A549 (cell line): ENCODE results near the gene EIF4A2.

ENCODE experiments used
- CHD4 ChIP-seq: fragments of 200-600 bp; sonication (generic); IDR thresholded peaks from 2 replicates; pipeline ENCODE4 v1.6.1; 2016; ENCODE audit warnings: antibody characterized with exemption, mild to moderate bottlenecking, borderline replicate concordance
- CTCF ChIP-seq: fragments of >200 bp; sonication (Bioruptor Twin); formaldehyde crosslinking; IDR thresholded peaks from 3 replicates; pipeline ENCODE4 v1.5.1; 2016
- ESRRA ChIP-seq: fragments of 150-350 bp; IDR thresholded peaks from 2 replicates; pipeline ENCODE4 v1.6.1; 2014; ENCODE audit warnings: mild to moderate bottlenecking, low read length, borderline replicate concordance
- FOSL2 ChIP-seq, 2 experiments: fragments of 450-650 bp in 1 of 2; fragments of >200 bp in 1 of 2; sonication (Bioruptor Twin) in 1 of 2; formaldehyde crosslinking; IDR thresholded peaks; 2 replicates each; pipeline versions ENCODE4 v1.5.0 to v1.6.1; 2016 to 2020; ENCODE audit warnings: mild to moderate bottlenecking in 1 of 2, moderate library complexity in 1 of 2
- NPAS2 ChIP-seq: fragments of 250-450 bp; sonication (Bioruptor Pico); IDR thresholded peaks from 2 replicates; pipeline ENCODE4 v1.8.0; 2022; ENCODE audit warnings: mild to moderate bottlenecking, moderate library complexity, borderline replicate concordance
- POLR2A ChIP-seq: IDR thresholded peaks from 2 replicates; pipeline ENCODE4 v1.6.1; 2012; ENCODE audit warnings: mild to moderate bottlenecking, low read length
- RAD21 ChIP-seq, 2 experiments: fragments of >200 bp in 1 of 2; sonication (Bioruptor Twin) in 1 of 2; formaldehyde crosslinking in 1 of 2; IDR thresholded peaks in 1 of 2; conservative IDR thresholded peaks in 1 of 2; 2 replicates in 1 of 2; 3 replicates in 1 of 2; pipeline ENCODE4 v1.6.1; 2012 to 2018; ENCODE audit warnings: inconsistent platforms in 1 of 2
- USF2 ChIP-seq: fragments of 450-650 bp; IDR thresholded peaks from 2 replicates; pipeline ENCODE4 v1.6.1; 2014; ENCODE audit warnings: antibody characterized with exemption
- ZSCAN20 ChIP-seq: fragments of 250-450 bp; sonication (Bioruptor Pico); IDR thresholded peaks from 2 replicates; pipeline ENCODE4 v1.8.0; 2022; ENCODE audit warnings: mild to moderate bottlenecking, moderate library complexity
- TF ChIP-seq, protein P1 (sequence below): IDR thresholded peaks from 2 replicates; pipeline ENCODE4 v1.6.1; 2012

GRCh38 chr3:186815435-186815834 lies 32.1 kb downstream of the EIF4A2 start:
- TF ChIP-seq CTCF, result no peak
- no peak for TF ChIP-seq CHD4
- no peak for TF ChIP-seq ESRRA
- TF ChIP-seq POLR2A, result no peak
- no peak for TF ChIP-seq NPAS2 (CRISPR knock-in tag)
- TF ChIP-seq, protein P1, sequence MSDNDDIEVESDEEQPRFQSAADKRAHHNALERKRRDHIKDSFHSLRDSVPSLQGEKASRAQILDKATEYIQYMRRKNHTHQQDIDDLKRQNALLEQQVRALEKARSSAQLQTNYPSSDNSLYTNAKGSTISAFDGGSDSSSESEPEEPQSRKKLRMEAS, result no peak
- no peak for TF ChIP-seq ZSCAN20 (CRISPR knock-in tag)
- no peak for TF ChIP-seq FOSL2 (IDR thresholded peaks at IDR 0.05)
- TF ChIP-seq FOSL2 (CRISPR knock-in tag; IDR thresholded peaks at IDR 0.05), result peak; percentile 46; the same call in 1 of the 2 replicates
- no peak for TF ChIP-seq USF2
- no peak for TF ChIP-seq RAD21 (conservative IDR thresholded peaks at IDR 0.05 in 1 of 2, IDR thresholded peaks at IDR 0.05 in 1 of 2)
